Cardiac fibroblast (primary cell): Measurements from ENCODE around the gene NOL4L.
A peak's percentile ranks its signal among the peaks of the same experiment; 100 is the strongest.
"Not testable (repeated sequence)": the region's sequence is repeated elsewhere in the genome, so short reads cannot be mapped to it uniquely, and the experiment has no call there.

Source experiments
- DNase-seq, 2 donors: peaks; one replicate each; pipeline versions ENCODE4 v3.0.0 to v3.0.0-alpha.2; 2010; ENCODE audit warnings: low read depth in 2 of 2
- H3K4me3 ChIP-seq, 2 donors: replicated peaks in 1 of 2; 1 replicate in 1 of 2; 2 replicates in 1 of 2; pipeline ENCODE4 v1.5.1; 2011; ENCODE audit warnings: low read depth in 2 of 2, low read length in 2 of 2, mild to moderate bottlenecking in 2 of 2, moderate library complexity in 1 of 2
- TF ChIP-seq, protein P1 (sequence below): IDR thresholded peaks from one replicate; pipeline ENCODE4 v1.5.1; 2011; ENCODE audit warnings: low read depth, mild to moderate bottlenecking, low read length, inconsistent platforms

NOL4L gene

DNA sequence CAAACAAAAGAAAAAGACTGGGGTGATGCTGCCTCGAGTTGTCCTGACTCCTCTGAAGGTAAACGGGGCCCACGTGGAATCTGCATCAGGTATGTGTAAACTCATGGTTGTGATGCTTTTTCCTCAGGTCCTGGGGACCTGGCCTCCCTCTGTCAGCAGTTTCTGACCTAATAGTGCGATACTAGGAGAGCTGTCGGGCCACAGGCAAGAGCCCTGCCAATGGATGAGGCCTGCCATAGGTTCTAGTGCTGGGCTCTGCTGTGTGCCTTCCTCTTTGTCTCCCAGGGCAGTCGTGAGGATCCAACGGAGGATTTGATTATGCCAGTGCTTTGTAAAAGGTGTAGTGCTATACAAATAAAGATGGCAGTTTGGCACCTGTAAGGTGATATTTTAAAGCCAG lies 155.8 kb downstream of the NOL4L start:
- DNase-seq, result no peak
- H3K4me3 ChIP-seq, result no peak overlapping the region
- TF ChIP-seq, protein P1, sequence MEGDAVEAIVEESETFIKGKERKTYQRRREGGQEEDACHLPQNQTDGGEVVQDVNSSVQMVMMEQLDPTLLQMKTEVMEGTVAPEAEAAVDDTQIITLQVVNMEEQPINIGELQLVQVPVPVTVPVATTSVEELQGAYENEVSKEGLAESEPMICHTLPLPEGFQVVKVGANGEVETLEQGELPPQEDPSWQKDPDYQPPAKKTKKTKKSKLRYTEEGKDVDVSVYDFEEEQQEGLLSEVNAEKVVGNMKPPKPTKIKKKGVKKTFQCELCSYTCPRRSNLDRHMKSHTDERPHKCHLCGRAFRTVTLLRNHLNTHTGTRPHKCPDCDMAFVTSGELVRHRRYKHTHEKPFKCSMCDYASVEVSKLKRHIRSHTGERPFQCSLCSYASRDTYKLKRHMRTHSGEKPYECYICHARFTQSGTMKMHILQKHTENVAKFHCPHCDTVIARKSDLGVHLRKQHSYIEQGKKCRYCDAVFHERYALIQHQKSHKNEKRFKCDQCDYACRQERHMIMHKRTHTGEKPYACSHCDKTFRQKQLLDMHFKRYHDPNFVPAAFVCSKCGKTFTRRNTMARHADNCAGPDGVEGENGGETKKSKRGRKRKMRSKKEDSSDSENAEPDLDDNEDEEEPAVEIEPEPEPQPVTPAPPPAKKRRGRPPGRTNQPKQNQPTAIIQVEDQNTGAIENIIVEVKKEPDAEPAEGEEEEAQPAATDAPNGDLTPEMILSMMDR, result no peak

DNA sequence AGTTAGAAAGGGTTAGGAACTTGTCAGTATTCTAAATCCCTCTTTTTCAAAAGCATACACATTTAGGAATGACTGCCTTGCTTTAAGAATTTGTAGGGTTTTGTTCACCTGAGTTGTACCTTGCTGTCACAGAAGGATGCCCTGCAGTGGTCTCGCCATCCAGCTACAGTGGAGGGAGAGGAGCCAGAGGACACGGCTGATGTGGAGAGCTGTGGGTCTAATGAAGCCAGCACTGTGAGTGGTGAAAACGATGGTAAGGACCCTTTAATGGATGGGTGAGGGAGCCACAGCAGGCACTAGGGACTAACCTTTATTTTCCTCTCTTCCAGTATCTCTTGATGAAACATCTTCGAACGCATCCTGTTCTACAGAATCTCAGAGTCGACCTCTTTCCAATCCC lies 157.1 kb downstream of the NOL4L start:
- TF ChIP-seq, protein P1, result no peak
- H3K4me3 ChIP-seq, result no peak overlapping the region
- DNase-seq, result no peak

DNA sequence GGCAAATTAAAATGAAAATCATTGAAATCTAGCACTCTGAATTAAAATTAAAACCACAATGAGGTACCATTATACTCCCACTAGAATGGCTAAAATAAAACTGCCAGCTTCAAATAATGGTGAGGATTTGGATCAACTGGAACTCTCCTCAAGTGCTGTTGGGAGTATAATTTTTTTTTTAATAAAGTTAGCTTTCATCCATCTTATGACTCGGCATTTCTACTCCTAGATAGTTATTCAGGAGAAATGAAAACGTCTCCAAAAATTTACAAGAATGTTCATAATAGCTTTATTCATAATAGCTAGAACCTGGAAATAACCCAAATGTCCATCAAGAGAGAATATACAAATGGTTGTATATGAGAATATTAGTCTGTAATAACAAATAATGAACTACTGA lies 163.8 kb downstream of the NOL4L start:
- TF ChIP-seq, protein P1, result no peak
- DNase-seq, result no peak
- H3K4me3 ChIP-seq, result no peak overlapping the region

DNA sequence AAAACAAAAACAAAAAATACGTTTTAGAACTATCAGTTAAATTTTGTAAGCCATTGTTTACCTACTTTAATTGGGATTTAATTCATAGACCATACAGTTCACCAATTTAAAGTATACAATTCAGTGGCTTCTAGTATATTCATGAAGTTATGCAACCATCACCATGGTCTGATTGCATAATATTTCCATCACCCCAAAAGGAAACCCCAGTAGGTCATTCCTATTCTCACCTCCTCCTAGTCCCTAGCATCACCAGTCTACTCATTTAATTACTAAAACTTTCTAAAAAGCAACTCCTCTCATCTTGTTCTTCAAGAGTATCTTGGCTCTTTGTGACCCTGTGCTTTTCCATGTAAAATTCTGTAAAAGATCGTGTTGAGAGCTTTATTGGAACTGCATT lies 166.8 kb downstream of the NOL4L start:
- peak in 1 of 2 donors; percentile 9 for DNase-seq
- TF ChIP-seq, protein P1, result no peak
- H3K4me3 ChIP-seq, result no peak overlapping the region

DNA sequence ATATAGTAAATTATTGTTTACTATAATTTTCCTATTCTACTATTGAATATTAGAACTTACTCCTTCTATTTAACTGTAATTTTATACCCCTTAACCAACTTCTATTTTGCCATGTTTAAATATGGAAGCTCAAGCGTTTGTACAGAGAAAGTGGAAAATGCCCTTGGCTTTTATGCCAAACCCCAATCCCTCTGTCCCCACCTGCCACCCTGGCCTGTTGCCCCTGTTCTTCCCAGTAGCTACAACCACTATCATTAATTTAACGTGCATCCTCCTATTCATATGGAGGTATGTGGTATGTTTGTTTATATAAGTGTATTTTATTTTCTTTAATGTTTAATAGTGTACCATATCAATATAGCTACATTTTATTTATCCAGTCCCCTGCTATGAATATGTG lies 168.9 kb downstream of the NOL4L start:
- H3K4me3 ChIP-seq, result no peak overlapping the region

DNA sequence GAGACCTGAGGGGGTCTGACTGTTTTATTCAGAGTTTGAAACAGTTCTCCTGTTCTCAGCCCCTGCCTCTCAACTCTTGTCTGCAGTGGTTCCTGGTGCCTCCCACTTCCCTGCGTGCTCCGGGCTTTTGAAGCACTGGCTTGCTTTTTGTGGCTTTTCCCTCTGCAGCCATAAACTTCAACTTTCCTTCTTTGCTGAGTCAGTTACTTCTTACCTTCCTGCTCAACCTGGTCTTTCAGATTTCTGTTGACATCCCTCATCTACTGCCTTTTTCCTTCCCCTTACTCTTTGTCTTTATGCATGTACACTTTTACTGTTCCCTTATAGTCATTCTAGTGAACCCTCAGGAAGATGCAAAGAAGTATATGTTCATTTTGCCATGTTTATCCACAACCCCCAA lies 169.6 kb downstream of the NOL4L start:
- no peak overlapping the region for H3K4me3 ChIP-seq
- TF ChIP-seq, protein P1, result no peak

More for the DNA sequence above, 168.9 kb downstream of the NOL4L start:
- no peak for DNase-seq
- TF ChIP-seq, protein P1, result no peak

DNA sequence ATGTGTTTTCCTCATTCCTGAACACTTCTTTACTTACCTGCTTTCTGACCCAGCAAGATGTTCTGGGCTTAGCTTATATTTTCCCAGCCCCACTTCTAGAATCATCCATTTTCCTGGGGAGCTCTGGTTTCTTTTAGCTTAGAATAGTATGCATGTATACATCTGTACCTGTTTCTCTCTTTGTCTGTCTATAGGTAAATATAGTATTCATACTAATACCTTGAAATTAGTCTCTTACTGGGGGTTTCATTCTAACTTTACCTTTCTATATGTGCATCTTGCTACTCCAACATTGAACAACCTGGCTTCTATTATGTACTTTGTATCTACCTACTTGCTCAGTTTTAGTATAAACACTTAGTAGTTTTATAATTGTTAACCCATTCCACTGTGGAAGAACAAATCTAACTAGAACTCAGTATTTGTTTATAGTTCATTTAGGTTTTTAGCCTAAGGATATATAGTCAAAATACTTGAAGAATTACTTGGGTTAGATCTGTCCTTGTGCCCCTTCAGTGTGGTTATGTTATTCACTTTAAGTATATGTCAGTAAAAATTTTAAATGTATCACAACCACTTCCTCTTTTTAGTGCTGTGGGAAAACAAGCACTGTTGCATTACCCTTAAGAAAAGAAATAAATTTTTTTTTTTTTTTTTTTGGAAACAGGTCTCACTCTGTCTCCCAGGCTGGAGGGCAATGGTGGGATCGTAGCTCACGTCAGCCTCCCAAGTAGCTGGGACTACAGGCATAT lies 173.0 kb downstream of the NOL4L start:
- TF ChIP-seq, protein P1, result no peak
- no peak overlapping the region for H3K4me3 ChIP-seq
- DNase-seq, result no peak

More for the DNA sequence above, 169.6 kb downstream of the NOL4L start:
- no peak for DNase-seq

DNA sequence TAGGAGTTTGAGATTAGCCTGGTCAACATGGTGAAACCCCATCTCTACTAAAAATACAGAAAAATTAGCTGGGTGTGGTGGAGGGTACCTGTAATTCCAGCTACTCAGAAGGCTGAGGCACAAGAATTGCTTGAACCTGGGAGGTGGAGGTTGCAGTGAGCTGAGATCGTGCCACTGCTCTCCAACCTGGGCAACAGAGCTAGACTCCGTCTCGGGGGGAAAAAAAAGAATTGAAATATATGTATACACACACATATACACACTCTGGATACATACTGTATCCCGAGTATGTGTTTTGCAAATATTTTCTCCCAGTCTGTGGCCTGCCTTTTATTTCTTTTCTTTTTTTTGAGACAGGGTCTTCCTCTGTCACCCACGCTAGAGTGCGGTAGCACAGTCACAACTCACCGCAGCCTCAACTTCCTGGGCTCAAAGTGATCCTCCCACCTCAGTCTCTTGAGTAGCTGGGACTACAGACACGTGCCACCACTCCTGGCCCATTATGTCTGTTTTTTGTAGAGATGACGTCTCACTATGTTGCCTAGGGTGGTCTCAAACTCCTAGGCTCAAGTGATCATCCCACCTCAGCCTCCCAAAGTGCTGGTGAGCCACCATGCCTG lies 177.9 kb downstream of the NOL4L start:
- H3K4me3 ChIP-seq, DNase-seq: not testable (repeated sequence)
